Right forelimb (tissue), 1 donor: Measurements from ENCODE around the gene PPP1CA.
A peak's percentile ranks its signal among the peaks of the same experiment; 100 is the strongest.

ENCODE experiments used
- DNase-seq: peaks from one replicate; pipeline ENCODE4 v3.0.0-alpha.2; 2018

The PPP1CA gene

GRCh38 chr11:67401495-67402191 lies at the start of gene PPP1CA:
Gene PPP1CA (minus strand): TSS chr11:67401858. CDS start chr11:67401782, 76 bp downstream.
- DNase-seq = peak; percentile 97

GRCh38 chr11:67450796-67451657 lies 49.4 kb upstream of the PPP1CA start:
- no peak for DNase-seq

- no peak for DNase-seq
These were observed 47.6 kb upstream of the PPP1CA start for GRCh38 chr11:67449116-67449844.

GRCh38 chr11:67448220-67448609 lies 46.6 kb upstream of the PPP1CA start:
- DNase-seq = no peak

DNA sequence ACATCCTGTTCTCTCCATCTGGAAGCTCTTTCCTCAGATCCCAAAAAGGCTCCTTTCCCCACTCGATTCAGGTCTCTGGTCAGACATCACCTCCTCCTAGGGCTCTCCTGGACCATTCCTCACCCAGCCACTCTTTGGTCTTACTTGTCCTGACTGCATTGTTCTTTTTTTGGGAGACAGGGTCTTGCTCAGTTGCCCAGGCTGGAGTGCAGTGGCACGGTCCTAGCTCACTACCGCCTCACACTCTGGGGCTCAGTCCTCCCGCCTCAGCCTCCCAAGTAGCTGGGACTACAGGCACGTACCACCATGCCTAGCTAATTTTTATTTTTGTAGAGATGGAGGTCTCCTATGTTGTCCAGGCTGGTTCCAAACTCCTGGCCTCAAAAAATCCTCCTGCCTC lies 43.9 kb upstream of the PPP1CA start:
- DNase-seq = no peak

DNA sequence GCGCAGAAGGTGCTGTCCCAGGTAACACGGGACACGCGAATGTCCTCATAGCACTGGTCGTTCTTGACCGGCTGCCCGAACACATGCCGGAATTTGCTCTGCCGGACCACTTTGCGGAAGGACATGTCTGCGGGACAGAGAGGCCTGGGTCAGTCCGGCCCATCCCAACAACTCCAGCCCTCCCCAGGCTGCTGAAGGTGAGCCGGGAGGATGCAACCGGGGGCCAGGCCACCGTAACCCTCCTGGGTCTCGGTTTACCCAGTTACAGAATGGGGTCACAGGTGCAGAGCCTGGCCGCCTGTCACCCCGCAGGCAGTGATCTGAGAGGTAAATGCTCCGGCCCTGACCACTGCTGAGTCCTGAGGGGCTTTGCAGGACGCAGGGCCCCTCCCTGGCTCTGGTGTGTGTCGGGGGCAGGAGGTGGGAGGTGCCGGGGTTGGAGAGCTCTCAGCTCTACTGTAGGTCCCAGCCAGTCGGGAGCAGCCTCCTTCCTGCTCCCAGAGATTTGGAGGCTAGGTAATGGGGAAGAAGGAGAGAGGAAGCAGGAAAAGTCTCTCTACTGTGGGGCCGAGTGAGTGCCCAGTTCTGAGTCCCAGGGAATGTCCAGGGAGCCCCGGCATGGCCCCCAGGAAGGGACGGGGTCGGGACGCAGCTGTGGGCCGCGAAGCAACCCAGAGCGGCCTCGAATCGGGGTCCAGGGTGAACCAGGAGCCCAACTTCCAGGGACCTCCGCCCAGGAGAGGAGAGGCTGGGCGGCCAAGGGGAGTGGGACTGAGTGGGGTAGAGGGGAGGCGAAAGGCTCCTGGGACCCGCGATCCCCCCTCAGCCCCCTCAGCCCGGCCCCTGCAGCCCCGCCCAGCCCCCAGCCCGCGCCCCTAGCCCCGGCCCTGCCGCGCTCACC lies 41.1 kb upstream of the PPP1CA start:
- no peak for DNase-seq

DNA sequence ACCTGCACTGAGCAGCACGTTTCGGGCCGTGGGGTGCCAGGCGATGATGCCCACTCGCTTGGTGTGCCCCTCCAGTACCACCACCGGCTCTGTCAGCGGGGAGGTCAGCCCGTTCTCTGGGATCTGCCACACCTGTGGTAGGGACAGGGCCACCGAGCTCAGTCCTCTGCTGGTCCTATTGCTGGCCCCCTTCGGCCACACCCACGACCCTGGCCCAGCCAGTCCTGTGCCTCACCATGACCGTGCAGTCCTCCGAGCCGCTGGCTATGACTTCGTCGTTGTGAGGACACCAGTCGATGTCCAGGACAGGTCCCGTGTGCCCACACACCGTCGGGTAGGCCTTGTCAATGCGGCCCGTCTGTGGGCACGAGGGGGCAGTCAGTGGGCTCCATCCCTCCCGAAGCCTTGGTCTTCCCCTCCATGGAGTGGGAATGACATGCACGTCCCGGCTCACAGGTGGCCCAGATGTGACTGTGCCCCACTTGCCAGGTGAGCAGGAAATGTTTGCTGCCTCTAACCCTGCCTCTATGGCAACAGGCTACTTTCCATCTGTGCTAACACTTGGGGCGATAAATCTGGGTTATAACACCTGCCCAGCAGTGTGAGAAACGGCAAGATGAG lies 40.2 kb upstream of the PPP1CA start:
- no peak for DNase-seq

GRCh38 chr11:67441098-67441563 lies 39.5 kb upstream of the PPP1CA start:
- DNase-seq = no peak

GRCh38 chr11:67440229-67441097 lies 38.8 kb upstream of the PPP1CA start:
- no peak for DNase-seq

- no peak for DNase-seq
These were observed 37.9 kb upstream of the PPP1CA start for GRCh38 chr11:67439321-67440228.

DNA sequence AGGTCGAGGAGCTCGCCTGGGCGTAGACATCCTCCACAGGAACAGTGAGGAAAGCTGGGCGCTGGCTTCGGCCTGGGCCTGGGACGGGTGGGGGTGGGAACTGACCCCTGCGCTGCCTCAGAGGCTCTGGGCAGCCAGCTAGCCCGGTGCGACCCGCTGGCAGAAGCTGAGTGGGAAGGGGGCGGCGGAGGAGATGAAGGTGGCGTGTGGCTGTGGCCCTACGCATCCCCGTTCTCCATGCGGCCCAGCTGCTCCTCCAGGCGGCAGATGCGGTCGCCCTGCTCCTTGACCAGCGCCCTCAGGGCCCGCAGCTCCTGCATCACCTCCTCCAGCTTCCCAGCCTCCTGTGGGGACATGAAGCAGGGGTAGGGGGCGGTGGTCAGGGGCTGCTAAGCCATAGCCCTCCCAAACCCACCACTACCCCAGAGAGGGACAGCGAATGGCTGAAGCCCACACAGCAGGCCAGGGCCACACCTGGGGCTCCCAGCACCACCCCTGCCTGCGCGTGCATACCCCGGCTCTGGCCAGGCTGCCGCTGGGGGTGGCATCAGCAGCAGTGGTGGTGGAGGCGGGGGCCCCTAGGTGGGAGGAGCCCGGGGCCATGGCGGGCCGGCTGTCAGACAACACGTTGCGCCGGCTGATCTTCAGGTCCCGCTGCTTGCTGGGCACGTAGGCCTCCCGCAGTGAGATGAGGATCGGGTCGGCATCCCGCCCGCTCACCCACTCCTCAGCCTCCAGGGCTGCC lies 36.7 kb upstream of the PPP1CA start:
- no peak for DNase-seq

DNA sequence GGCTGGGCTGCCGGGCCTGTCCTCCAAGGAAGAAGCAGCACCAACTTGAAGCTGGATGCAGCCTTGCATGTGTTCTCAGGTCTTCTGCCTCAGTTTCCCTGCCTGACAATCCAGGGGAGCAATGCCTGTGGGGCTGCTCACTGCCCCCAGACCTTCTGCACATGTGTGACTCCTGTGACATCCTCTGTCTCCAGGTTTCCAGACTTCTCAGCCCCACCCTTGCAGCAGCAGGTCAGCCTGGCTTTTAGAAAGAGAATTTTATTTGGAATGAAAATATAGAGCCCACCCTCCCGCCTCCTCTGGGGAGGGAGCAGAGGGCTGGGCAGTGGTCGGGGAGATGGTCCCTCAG lies 36.1 kb upstream of the PPP1CA start:
- no peak for DNase-seq

DNA sequence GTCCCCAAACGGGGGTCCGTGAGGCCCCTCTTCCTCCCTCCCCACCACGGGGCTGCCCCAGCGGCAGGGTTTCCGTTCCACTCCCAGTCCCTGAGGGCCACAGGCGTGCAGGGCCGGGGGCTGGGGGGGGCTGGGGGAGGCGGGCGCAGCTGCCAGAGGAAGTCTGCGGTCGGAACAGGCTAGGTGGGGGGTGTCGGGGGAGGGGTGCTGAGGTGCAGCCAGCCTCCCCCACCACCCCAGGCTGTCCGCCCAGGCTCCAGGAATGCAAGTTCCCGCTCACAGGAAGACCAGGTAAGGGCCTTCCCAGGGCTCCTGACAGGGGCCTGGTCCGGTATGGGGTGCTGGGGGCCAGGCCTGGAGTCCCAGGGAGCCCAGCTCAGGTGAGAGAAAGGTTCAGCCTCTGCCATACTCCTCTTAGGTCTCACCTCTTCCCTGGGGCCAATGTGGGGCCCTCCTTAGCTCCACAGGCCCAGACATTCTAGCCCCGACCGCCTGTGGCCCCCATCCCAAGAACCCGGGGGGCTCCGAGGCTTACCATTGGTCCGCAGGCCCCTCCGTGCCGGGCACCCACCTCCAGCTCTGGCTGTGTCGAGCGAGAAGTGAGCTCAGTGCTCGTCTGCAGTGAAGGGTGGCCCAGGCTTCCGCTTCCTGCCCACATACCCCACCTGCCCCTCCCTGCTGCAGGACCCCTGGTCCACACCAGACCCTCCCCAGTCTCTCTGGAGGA lies 35.6 kb upstream of the PPP1CA start, which contains the start of gene PTPRCAP:
TSS of gene PTPRCAP (minus strand) at position 601 of the 727 bp plus-strand sequence. CDS start at position 538, 63 bp downstream.
- DNase-seq = no peak

- no peak for DNase-seq
These were observed 34.9 kb upstream of the PPP1CA start for GRCh38 chr11:67436459-67437081.

GRCh38 chr11:67435727-67436458 lies 34.2 kb upstream of the PPP1CA start:
- DNase-seq = no peak

DNA sequence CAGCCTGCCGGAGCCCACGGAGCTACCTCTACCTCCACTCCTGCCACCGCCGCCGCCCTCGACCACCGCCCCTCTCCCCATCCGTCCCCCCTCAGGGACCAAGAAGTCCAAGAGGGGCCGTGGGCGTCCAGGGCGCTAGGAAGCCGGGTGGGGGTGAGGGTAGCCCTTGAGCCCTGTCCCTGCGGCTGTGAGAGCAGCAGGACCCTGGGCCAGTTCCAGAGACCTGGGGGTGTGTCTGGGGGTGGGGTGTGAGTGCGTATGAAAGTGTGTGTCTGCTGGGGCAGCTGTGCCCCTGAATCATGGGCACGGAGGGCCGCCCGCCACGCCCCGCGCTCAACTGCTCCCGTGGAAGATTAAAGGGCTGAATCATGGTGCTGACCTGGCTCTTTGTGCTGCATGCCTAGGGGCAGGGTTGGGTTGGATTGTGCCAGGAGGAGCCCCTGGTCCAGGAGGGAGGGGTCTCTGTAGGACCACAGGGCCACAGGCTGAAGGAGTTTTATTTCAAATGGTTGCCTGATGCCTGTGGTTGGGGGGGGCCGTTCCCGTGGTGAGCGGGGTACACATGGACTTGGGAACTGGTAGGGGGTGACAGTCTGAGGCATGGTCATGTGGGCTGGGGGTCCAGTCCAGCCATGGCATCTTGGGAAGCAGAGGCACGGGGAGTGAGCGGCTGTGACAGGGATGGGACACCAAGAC lies 33.5 kb upstream of the PPP1CA start:
- DNase-seq = no peak
